Dermis microvascular lymphatic vessel endothelial cell (primary cell): ENCODE measurements around the gene ADIPOR1. TPM values are rescaled to one million over a fixed set of nuclear protein-coding genes. Genes with fewer than 3 reads are reported as not detected.
"Not testable (repeated sequence)": the region's sequence is repeated elsewhere in the genome, so short reads cannot be mapped to it uniquely, and the experiment has no call there.

Source experiments
- DNase-seq, 2 donors: peaks; one replicate each; pipeline versions ENCODE4 v3.0.0 to v3.0.0-alpha.2; 2010; ENCODE audit warnings: low read depth in 2 of 2
- total RNA-seq: library from RNA; depleted of rRNA; stranded (reverse); fragments of >200 nt; gene quantifications from 2 replicates; pipeline ENCODE4 v1.2.1, GENCODE V29; 2014

Gene ADIPOR1, protein sequence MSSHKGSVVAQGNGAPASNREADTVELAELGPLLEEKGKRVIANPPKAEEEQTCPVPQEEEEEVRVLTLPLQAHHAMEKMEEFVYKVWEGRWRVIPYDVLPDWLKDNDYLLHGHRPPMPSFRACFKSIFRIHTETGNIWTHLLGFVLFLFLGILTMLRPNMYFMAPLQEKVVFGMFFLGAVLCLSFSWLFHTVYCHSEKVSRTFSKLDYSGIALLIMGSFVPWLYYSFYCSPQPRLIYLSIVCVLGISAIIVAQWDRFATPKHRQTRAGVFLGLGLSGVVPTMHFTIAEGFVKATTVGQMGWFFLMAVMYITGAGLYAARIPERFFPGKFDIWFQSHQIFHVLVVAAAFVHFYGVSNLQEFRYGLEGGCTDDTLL
- 78.8 and 113 TPM in 2 replicates for total RNA-seq

DNA sequence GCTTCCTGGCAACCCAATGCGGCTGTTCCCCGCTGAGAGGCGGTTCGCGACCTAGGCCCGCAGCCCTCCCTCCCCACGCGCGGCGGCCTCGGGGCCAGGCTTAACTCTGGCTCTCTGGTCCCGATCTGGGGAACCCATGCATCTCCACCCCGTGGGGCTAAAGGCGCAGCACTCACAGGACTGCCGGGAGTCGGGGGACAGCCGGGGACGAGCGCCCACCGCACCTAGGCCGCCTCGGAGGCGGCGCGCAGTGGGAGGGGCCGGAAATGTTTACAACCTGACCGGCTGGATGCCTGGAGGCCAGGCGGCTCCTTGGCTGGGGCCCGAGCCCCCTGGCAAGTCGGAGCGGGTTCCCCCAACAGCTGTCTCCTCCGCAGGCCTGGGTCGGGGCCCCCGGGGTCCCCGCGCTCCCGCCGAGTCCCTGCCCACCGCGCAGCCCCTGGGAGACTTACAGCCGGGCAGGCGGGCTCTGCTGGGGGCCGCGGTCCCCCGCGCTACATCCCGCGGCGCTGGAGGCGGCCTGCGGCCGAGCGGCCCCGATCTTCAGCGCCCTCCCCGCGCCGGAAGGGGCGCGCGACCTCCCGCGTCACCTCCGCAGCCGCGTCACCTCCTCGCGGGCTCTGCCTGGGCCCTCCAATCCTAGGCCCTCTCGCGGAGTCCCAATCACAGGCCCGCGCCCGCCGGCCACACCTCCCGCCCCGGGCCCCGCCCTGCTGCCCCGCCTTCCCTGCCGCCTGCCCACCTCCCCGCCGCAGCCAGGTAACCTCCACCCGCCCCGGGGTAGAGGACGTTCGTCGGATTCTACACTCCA is at the start of gene ADIPOR1:
Gene ADIPOR1 (minus strand): TSS at position 580 of the 811 bp plus-strand sequence. CDS start 7,242 bp downstream, outside the sequence.
- DNase-seq, result peak; percentile 70 to 90

DNA sequence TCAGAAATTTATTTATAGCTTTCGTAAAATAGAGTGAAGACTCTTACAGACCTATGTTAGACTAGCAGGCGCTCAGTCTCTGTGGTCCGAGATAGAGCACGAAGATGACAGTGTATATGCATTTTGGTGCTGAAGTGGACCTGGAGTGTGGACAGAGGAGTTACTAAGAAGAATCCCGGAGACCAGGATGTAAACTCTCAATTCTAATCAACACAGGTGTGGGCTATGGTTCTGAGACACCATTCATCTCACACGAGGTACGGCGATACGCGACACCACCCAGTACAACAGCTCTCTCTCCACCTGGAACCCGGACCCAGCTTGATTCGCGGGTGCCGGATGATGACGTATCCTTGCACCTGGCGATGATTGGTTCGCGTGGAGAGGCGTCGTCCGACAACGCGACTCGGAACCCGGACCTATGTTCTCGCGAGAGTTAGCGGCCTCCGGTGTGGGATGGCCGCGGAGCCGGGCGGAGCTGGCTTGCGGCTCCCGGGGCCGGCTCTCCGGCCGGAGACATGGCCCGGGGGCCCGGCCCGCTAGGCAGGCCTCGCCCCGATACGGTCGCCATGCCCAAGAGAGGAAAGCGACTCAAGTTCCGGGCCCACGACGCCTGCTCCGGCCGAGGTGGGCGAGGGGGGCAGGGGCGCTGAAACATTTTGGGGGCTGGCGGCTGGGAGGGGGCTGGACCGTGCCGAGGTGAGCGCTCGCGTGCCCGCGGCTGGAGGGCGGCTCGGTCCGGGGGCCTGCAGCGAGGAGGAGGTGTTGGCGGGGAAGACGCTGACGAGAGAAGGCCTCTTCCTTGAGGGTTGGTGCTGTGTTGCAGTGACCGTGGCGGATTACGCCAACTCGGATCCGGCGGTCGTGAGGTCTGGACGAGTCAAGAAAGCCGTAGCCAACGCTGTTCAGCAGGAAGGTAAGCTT is 49.1 kb upstream of the ADIPOR1 start, which contains the start of gene TMEM183A:
Gene TMEM183A (plus strand): TSS at position 427 of the 924 bp plus-strand sequence. CDS start 92 bp downstream, at position 519.
- peak; percentile 96 to 98 for DNase-seq

DNA sequence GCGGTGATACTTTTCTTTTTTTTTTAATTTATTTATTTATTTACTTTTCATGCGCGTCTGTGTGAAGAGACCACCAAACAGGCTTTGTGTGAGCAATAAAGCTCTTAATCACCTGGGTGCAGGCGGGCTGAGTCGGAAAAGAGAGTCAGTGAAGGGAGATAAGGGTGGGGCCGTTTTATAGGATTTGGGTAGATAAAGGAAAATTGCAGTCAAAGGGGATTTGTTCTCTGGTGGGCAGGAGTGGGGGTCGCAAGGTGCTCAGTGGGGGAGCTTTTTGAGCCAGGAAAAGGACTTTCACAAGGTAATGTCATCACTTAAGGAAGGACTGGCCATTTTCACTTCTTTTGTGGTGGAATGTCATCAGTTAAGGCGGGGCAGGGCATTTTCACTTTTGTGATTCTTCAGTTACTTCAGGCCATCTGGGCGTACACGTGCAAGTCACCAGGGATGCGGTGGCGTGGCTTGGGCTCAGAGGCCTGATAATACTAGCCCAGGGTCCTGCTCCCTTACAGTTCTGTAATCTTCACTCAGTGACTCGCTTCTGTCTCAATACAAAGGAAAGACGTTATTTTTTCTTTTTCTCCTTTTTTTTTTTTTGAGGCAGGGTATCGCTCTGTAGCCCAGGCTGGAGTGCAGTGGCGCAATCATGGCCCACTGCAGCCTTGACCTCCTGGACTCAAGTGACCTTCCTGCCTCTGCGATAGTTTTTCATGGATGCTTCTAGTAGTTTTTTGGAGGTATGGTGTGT is 47.5 kb upstream of the ADIPOR1 start:
- not testable (repeated sequence) for DNase-seq

DNA sequence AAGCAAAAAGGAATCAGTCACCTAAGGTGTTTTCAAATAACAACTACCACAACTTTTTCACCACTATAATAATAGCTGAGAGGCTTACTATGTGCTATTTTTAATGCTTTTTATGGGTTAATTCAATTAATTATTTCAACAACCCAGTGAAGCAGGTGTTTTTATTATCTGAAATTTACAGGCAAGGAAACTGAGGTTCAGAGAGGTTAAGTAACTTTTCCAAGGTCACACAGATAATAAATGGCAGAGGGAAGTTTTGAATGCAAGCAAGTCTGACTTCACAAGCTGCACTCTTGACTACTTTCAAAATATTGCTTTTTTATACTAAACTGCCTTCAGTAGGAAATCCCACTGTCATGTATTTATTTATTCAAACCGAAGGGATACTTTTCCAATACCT is 44.8 kb upstream of the ADIPOR1 start:
- no peak for DNase-seq

DNA sequence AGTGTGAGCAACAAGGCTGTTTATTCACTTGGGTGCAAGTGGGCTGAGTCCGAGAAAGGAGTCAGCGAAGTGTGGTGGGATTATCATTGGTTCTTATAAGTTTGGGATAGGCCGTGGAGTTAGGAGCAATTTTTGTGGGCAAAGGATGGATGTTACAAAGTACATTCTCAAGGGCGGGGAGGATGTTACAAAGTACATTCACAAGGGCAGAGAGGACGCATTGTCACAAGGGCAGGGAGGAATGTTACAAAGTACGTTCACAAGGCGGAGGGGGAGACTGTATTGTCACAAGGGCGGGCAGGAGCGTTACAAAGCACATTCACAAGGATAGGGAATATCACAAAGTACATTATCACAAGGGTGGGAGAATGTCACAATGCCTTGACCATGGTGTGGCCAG is 43.9 kb upstream of the ADIPOR1 start:
- DNase-seq, result no peak

DNA sequence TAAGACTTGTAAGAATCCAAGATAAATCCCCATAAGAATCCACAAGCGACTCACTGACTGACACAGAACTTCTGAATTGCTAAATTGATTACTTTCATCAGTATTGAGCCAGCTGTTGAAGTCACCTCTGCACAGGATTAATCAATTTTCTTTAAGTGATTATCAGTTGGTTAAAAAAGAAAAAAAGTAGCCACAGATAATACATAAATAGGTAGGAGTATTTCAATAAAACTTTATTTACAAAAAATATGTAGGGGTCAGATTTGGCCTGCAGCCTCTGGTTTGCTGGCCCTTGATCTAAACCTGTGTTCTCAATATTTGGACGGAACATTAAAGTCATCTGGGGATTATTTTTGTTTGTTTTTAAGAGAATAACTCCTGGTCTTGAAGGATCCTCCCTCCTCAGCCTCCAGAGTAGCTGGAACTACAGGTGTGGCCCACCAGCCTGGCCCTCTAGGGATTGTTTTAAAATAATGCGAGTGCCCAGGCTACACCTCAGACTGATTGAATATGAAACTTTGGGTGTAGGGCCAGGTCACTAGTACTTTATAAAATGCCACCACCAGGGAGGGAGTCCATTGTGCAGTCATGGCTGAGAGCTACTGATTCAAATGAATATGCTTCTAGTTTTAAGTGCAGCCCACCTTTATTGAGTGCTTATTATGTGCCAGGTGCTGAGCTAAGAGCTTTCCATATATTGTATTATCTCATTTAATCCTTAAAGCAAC is 42.3 kb upstream of the ADIPOR1 start:
- no peak for DNase-seq

DNA sequence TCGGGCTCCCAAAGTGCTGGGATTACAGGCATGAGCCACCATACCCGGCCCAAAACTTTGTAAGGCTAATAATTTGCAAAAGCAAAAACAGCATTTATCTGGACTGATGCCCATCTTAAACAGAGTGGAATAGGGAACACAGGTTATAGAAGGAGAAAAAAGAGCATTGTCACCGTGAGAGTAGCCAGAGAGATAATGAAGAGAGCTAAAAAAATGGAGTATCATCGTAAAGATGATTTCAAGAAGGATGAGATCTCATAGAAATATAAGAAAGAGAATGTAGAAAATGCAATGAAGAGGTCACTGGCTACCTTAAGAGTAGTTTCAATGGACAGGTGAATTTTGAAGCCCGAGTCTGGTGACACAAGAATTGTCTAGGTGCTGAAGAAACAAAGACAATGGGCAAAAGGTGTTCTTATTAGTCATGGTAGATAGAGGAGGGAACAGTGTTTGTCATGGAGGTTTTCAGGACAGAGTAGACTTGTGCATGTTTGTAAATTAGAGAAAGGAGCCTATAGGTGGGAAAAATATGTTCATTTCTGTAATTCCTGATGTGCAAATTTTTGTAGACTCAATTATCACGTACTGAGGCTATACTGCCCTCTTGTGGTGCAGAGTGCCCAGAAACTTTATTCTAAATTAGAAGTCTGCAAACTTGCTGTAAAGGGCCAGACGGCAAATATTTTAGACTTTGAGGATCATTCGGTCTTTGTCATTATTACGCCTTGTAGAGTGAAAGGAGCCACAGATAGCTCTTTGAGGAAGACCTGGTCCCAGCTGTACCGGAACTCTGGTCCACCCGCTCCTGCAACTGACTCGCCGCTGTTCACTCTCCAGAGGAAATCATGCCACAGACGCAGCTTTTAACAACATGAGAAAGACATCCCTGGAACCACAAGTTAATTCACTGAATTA is 41.0 kb upstream of the ADIPOR1 start:
- DNase-seq, result peak; percentile 36 to 64

DNA sequence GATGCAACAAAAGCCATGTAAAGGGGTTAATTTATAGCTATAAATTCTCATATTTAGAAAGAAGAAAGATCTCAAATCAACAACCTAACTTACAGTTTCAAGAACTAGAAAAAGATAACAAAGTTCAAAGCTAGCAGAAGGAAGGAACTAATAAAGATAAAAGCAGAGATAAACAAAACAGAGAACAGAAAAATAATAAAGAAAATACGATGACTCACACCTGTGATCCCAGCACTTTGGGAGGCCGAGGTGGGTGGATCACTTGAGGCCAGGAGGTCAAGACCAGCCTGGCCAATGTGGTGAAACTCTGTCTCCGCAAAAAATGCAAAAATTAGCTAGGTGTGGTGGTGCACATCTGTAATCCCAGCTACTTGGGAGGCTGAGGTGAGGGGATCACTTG is 36.6 kb upstream of the ADIPOR1 start:
- DNase-seq, result no peak

DNA sequence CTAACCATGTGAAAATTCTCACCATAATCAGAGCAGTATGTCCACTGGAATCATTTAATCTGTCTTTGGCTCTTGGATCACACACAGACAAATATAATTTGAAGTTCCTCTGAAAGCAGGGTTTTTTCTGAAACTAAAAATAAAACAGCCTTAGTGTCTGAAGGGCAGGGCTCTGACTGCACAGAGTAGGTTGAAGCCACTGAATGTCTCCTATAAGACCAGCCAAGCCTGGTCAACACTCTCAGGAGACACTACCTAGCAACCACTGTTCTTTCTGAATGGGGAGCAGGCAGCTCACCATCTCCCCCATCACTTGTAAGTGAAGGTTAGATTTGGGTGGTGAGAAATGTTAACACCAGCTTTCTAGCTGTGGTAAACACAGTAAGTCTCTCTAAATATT is 33.0 kb upstream of the ADIPOR1 start:
- no peak for DNase-seq

DNA sequence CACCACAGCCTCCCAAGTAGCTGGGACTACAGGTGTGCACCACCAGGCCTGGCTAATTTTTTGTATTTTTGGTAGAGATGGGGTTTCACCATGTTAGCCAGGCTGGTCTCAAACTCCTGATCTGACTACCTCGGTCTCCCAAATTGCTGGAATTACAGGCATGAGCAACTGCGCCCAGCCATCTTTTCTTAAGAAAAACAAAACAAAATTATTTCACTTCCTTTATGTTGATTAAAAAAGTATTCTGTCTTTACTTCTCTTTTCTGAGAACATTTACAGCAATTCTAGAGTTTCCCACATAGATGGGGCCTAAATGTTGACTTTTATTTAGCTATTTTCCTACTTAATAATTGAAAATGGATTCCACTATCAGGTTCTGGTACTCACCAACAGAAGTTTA is 31.8 kb upstream of the ADIPOR1 start:
- DNase-seq, result no peak

DNA sequence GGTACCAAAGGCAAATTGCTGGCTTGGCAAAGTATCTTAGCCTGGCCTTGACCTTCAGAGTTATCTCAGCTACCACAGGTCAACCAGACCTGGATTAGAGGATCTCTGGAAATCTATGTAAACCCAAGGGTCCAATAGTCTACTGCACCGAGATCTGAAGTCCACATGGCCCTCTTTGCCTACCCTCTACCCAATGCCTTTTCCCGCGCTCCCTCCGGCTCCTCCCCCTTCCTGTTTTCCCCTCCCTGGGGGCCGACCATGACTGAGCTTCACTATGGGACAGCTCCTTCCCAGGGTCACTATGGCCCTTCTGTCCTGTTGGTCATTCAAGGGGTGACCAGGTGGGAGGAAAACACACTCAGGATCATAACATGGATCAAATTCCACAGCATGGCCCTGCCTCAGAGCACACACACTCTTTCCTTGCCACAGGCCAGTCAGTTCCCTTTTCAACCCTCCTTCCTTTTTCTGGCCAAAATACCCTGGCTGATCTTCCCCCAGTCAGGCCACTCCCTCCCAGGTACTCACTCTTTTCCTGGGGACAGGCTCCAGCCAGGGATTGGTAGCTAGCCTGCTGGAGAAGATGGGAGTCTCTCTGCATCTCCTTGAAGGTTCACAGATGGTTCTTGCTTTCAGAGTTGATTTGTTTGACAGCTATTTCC is 29.9 kb upstream of the ADIPOR1 start:
- DNase-seq, result no peak

DNA sequence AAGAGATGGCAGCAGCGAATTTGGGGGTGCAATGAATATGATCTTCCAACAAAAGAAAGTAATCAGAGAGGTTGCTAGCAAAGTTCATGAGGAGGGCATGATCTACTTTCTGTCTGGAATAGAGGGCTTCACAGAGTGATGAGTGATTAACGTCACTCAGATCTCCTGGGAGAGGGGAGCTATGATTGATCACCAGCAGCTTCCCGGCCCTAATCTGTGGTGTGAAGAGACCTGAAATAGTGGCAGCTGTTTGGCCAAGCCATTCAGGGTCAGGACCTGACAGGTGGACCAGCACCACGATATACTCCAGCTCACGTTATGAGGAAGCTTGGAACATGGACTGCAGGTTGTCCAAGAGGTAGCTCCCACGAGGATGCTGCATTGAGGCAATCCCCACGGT is 29.1 kb upstream of the ADIPOR1 start:
- DNase-seq, result no peak

DNA sequence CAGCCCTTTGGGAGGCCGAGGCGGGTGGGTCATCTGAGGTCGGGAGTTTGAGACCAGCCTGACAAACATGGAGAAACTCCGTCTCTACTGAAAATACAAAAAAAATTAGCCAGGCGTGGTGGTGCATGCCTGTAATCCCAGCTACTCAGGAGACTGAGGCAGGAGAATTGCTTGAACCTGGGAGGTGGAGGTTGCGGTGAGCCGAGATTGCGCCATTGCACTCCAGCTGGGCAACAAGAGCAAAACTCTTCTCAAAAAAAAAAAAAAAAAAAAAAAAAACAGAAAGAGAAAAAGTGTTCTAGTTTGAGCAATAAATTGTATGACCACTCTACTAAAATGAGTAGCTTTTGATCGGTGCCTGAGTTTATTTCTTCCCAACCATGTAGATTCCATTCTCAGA is 28.0 kb upstream of the ADIPOR1 start:
- not testable (repeated sequence) for DNase-seq

DNA sequence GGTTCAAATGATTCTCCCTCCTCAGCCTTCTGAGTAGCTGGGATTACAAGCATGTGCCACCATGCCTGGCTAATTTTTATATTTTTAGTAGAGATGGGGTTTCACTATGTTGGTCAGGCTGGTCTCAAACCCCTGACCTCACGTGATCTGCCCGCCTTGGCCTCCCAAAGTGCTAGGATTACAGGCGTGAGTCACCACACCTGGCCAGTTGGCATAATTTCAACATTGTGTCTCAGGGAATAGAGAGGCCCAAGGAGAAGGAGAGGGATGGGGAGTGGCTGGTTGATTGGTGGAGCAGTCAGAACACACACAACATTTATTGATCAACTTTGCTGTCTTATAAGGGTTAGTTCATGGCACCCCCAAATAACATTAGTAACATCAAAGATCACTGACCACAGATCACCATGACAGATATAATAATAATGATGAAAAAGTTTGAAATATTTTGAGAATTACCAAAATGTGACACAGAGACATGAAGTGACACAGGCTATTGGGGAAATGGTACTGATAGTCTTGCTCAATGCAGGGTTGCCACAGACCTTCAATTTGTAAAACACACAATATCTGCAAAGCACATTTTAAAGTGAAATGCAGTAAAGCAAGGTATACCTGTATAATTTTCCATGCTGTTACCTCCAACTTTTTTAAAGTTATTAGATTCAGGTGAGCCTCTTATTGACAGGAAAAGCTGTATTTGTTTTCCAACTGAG is 24.8 kb upstream of the ADIPOR1 start:
- DNase-seq, result no peak

DNA sequence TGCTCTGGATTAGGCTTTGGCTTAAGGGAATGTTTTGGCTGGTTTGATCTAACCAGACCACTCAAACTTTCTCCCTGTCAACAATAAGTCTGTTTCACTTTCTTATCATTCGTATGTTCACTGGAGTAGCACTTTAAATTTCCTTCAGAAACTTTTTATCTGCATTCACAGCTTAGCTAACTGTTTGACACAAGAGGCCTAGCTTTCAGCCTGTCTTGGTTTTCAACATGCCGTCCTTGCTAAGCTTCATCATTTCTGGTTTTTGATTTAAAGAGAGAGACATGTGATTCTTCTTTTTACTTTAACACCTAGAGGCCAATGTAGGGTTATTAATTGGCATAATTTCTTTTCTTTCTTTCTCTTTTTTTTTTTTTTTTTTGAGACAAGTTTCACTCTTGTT is 23.8 kb upstream of the ADIPOR1 start:
- no peak for DNase-seq

DNA sequence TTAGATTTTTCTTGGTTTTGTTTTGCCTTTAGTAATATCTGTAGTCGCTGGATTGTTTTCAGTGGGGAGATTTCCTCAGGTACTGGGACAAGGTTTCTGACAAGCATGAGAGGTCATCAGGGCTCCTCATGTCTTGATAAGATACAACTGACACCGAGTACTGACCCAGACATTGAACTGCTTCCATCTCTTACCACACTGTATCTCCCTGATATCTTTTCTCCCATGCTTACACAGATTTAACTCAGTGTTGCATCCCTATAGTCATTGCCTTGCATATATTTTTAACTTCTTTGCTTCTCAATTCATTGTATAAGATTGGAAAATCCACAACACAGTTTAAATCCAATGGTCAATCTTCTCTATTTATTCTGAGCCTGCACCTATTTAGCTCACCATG is 21.3 kb upstream of the ADIPOR1 start:
- no peak for DNase-seq

DNA sequence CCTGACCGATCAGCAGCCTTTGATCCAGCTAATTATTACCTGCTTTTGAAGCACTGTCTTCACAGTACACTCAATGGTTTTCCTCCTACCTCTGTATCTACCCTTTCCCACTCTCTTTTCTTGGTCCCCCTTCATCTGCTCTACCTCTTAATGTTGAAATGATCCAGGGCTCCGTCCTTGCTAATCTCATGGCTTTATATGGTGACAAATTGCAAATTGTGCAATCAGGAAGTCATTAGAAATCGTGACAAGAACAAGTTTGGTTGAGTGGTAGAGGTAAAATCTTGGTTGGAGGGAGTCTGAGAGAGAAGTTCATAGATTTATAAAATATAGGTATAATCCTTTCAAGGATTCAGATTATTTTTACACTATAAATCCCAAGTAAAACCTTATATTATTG is 18.5 kb upstream of the ADIPOR1 start:
- no peak for DNase-seq

DNA sequence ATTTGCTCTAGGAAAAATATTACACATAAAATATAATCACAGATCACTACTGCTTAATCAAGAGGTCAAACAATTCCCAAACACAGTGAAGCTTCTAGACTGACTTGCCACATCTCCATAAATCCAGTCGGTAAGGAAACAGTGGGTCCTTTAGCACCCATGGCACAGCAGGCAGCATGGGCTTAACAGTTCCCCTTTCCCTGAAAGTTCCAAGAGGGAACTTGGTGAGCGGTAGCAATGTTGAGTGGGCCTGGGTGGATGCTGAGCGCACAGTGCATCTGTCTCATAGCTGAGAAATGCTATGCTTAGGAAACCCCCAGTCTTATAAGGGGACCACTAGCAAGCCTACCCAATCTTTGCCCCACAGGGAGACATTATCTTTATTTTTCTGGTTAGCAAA is 16.7 kb upstream of the ADIPOR1 start:
- DNase-seq, result no peak
